Glomerular visceral epithelial cell (primary cell): ENCODE results near the gene VSX2.

Experiments
- DNase-seq: peaks from one replicate; pipeline ENCODE4 v3.0.0-alpha.2; 2016; ENCODE audit errors: extremely low spot score

The VSX2 gene

GRCh38 chr14:74238974-74239847, at the start of gene VSX2:
VSX2 (plus strand) TSS chr14:74239449; CDS start chr14:74239562, 113 bp downstream.
- DNase-seq = no peak

- DNase-seq = no peak
These were observed 48.2 kb upstream of the VSX2 start for GRCh38 chr14:74190927-74191575.

- DNase-seq = no peak
These were observed 44.6 kb upstream of the VSX2 start for GRCh38 chr14:74194506-74195274.

GRCh38 chr14:74195623-74196022, 43.6 kb upstream of the VSX2 start:
- no peak for DNase-seq

GRCh38 chr14:74198441-74199234, 40.6 kb upstream of the VSX2 start:
- no peak for DNase-seq

GRCh38 chr14:74202113-74202512, 37.1 kb upstream of the VSX2 start:
- no peak for DNase-seq

GRCh38 chr14:74203639-74204038, 35.6 kb upstream of the VSX2 start:
- no peak for DNase-seq

- no peak for DNase-seq
These were observed 34.8 kb upstream of the VSX2 start for GRCh38 chr14:74204491-74204890.

GRCh38 chr14:74205882-74206281, 33.4 kb upstream of the VSX2 start:
- DNase-seq = no peak

- DNase-seq = no peak
These were observed 31.3 kb upstream of the VSX2 start for GRCh38 chr14:74207943-74208342.

GRCh38 chr14:74208642-74209041, 30.6 kb upstream of the VSX2 start:
- DNase-seq = no peak

- no peak for DNase-seq
These were observed 27.2 kb upstream of the VSX2 start for GRCh38 chr14:74211945-74212580.

GRCh38 chr14:74213907-74214803, 25.1 kb upstream of the VSX2 start:
- no peak for DNase-seq

- no peak for DNase-seq
These were observed 22.6 kb upstream of the VSX2 start for GRCh38 chr14:74216671-74217070.

- peak; percentile 71 for DNase-seq
These were observed 21.4 kb upstream of the VSX2 start for GRCh38 chr14:74217672-74218448.

- no peak for DNase-seq
These were observed 20.8 kb upstream of the VSX2 start for GRCh38 chr14:74218462-74218861.

GRCh38 chr14:74219277-74220205, 19.7 kb upstream of the VSX2 start:
- no peak for DNase-seq

GRCh38 chr14:74220991-74221390, 18.3 kb upstream of the VSX2 start:
- no peak for DNase-seq
